Measurements from ENCODE around the gene PIEZO2. TPM values are rescaled to one million over a fixed set of nuclear protein-coding genes. Genes with fewer than 3 reads are reported as not detected.

PIEZO2 gene
- total and polyA plus RNA-seq, 2 of the 8 experiments (the other 6 are each of a cell fraction or from before 2014, with no cell fraction given) = 4.7 to 16.5 TPM

GRCh38 chr18:10713409-10713808 is 436.0 kb downstream of the PIEZO2 start:
- Histone ChIP-seq H3K27ac (ENCODE audit: low read depth, low read length) (no peak overlapping the region), H3K4me1 (replicated peaks in 1 of 4; ENCODE audit: control insufficient read depth in 3 of 4, insufficient read depth in 4 of 4, low read length in 3 of 4) (no peaks in the 10 kb centered on the region), H3K23me2 (ENCODE audit: low read depth, low read length) (no peaks in the 10 kb centered on the region), H4K20me1 (replicated peaks in 1 of 2; ENCODE audit: control insufficient read depth in 1 of 2, insufficient read depth in 2 of 2, low read length in 2 of 2) (no peaks in the 10 kb centered on the region), H3K9me3 (ENCODE audit: insufficient read depth in 2 of 2, low read depth in 1 of 2, low read length in 1 of 2) (no peaks in the 10 kb centered on the region), H3K56ac (replicated peaks; ENCODE audit: insufficient read length, low read depth, low read length) (no peak overlapping the region), H3K14ac (ENCODE audit: insufficient read length) (no peak overlapping the region), H2BK15ac (ENCODE audit: low read length) (no peak overlapping the region), H2BK20ac (ENCODE audit: low read length) (no peak overlapping the region), H4K5ac (ENCODE audit: insufficient read length, low read depth, low read length) (no peak overlapping the region), H4K91ac (replicated peaks; ENCODE audit: insufficient read length, low read length) (no peak overlapping the region), H2BK120ac (replicated peaks; ENCODE audit: low read depth, low read length) (no peak overlapping the region), H3K27me3 (replicated peaks in 1 of 4; ENCODE audit: control insufficient read depth in 3 of 4, extremely low read depth in 1 of 4, insufficient read depth in 3 of 4, low read length in 3 of 4) (no peaks in the 10 kb centered on the region), H3K36me3 (ENCODE audit: control insufficient read depth in 2 of 4, insufficient read depth in 4 of 4, low read length in 3 of 4) (no peaks in the 10 kb centered on the region), H2BK5ac (ENCODE audit: low read depth, low read length) (no peak overlapping the region), H3K79me2 (ENCODE audit: control insufficient read depth in 1 of 2, insufficient read depth in 2 of 2, low read length in 2 of 2) (no peaks in the 10 kb centered on the region), H3K23ac (ENCODE audit: insufficient read length) (no peak overlapping the region), H2AK5ac (ENCODE audit: low read depth, low read length) (no peak overlapping the region), H3K79me1 (ENCODE audit: low read depth, low read length) (no peaks in the 10 kb centered on the region), H2BK12ac (ENCODE audit: low read depth, low read length) (no peak overlapping the region), H3K4me3 (ENCODE audit: extremely low read depth in 1 of 4, insufficient read depth in 2 of 4, low read depth in 3 of 4, low read length in 4 of 4) (no peak overlapping the region), H4K8ac (ENCODE audit: extremely low read depth, insufficient read depth, low read length) (no peak overlapping the region), H3K4me2 (ENCODE audit: insufficient read depth in 1 of 2, low read depth in 2 of 2, low read length in 2 of 2) (no peak overlapping the region), H3K4ac (replicated peaks; ENCODE audit: insufficient read length, low read depth, low read length) (no peak overlapping the region), H2AFZ (ENCODE audit: low read length) (no peak overlapping the region), H3K18ac (ENCODE audit: extremely low read depth, low read length) (no peak overlapping the region), H3K9ac (replicated peaks in 1 of 4; ENCODE audit: extremely low read depth in 1 of 4, low read depth in 3 of 4, low read length in 3 of 4) (no peak overlapping the region)
- DNase-seq (ENCODE audit: low read depth in 1 of 2, low spot score in 2 of 2) = no peak
- TF ChIP-seq KDM5A (IDR thresholded peaks at IDR 0.05; ENCODE audit: low read length) (no peak), CREB1 (IDR thresholded peaks at IDR 0.05) (no peak), SIN3A (conservative IDR thresholded peaks at IDR 0.05 in 1 of 2, IDR thresholded peaks at IDR 0.05 in 1 of 2; ENCODE audit: low read depth in 1 of 2, low read length in 2 of 2) (no peak), CTBP2 (IDR thresholded peaks at IDR 0.05; ENCODE audit: borderline replicate concordance, insufficient read depth, insufficient read length, low read length) (no peak), HDAC6 (IDR thresholded peaks at IDR 0.05; ENCODE audit: low read depth, low read length) (no peak), NANOG (IDR thresholded peaks at IDR 0.05; ENCODE audit: insufficient read depth, low read depth, low read length, poor library complexity, severe bottlenecking) (no peak), BACH1 (IDR thresholded peaks at IDR 0.05; ENCODE audit: low read length) (no peak), NRF1 (IDR thresholded peaks at IDR 0.05; ENCODE audit: low read depth, low read length) (no peak), RBBP5 (IDR thresholded peaks at IDR 0.05; ENCODE audit: borderline replicate concordance, low read depth, low read length) (no peak), HDAC2 (IDR thresholded peaks at IDR 0.05; ENCODE audit: borderline replicate concordance in 1 of 2, low read depth in 2 of 2, low read length in 2 of 2) (no peak), SUZ12 (IDR thresholded peaks at IDR 0.05; ENCODE audit: low read length) (no peak), TCF12 (IDR thresholded peaks at IDR 0.05; ENCODE audit: low read depth, low read length) (no peak)
- POLR2A ChIA-PET (ENCODE audit: partially characterized antibody) = no interaction called here
- CTCF ChIA-PET (ENCODE audit: partially characterized antibody) = interaction anchor here (1.3 kb wide), 1 partner anchor 22 kb away, joined by 4 read pairs; no protein-coding TSS in a partner anchor
- 91% methylated on average over 2 of the region's 2 CpGs; no CpG with 5 or more reads in 1 of the 2 experiments for WGBS, 2 experiments (ENCODE audit: extremely low coverage in 1 of 2, insufficient coverage in 1 of 2, insufficient read length in 1 of 2, insufficient replicate concordance in 2 of 2, low coverage in 1 of 2, low lambda C conversion rate in 2 of 2, missing lambda C conversion rate in 1 of 2)
- FAIRE-seq = no peak
